ENCODE data around the gene STT3B. TPM values are rescaled to one million over a fixed set of nuclear protein-coding genes. Genes with fewer than 3 reads are reported as not detected.

The STT3B gene
- total RNA-seq, 1 donor from 2014 or later = 66.1 TPM

GRCh38 chr3:31673950-31674349 is 141.2 kb downstream of the STT3B start:
- Mint-ChIP-seq H3K27ac (no peak overlapping the region), H3K9me3 (no peaks in the 10 kb centered on the region), H3K36me3 (ENCODE audit: low read depth) (peaks cover 89% of the 10 kb centered on the region), H3K27me3 (no peaks in the 10 kb centered on the region), H3K4me3 (no peak overlapping the region), H3K4me1 (no peaks in the 10 kb centered on the region)
- ATAC-seq (ENCODE audit: low read depth) (no peak), DNase-seq (no peak)
- ChIA-PET CTCF (no interaction called here), POLR2A (no interaction called here)
- intact Hi-C loops (cut with micrococcal nuclease) = no loop called here
- TF ChIP-seq CTCF (IDR thresholded peaks at IDR 0.05) = no peak

- no peak for DNase-seq
- H3K9me3 Mint-ChIP-seq = no peaks in the 10 kb centered on the region
- no peak for TF ChIP-seq CTCF (IDR thresholded peaks at IDR 0.05)
- intact Hi-C loops (cut with micrococcal nuclease) = no loop called here
- no peaks in the 10 kb centered on the region for H3K27me3 Mint-ChIP-seq
- ATAC-seq (ENCODE audit: low read depth) = no peak
- ChIA-PET POLR2A (no interaction called here), CTCF (no interaction called here)
- H3K27ac Mint-ChIP-seq = no peak overlapping the region
- no peak overlapping the region for H3K4me3 Mint-ChIP-seq
- no peaks in the 10 kb centered on the region for H3K4me1 Mint-ChIP-seq
- peaks cover 88% of the 10 kb centered on the region for H3K36me3 Mint-ChIP-seq (ENCODE audit: low read depth)
Observed at GRCh38 chr3:31676556-31676955, 143.8 kb downstream of the STT3B start.

GRCh38 chr3:31680072-31680870 is 147.5 kb downstream of the STT3B start:
- ChIA-PET CTCF (no interaction called here), POLR2A (no interaction called here)
- intact Hi-C loops (cut with micrococcal nuclease) = no loop called here
- TF ChIP-seq CTCF (IDR thresholded peaks at IDR 0.05) = no peak
- ATAC-seq (ENCODE audit: low read depth) = no peak
- H3K27me3 Mint-ChIP-seq = no peaks in the 10 kb centered on the region
- H3K27ac Mint-ChIP-seq = no peak overlapping the region
- no peaks in the 10 kb centered on the region for H3K9me3 Mint-ChIP-seq
- DNase-seq = no peak
- no peak overlapping the region for H3K4me3 Mint-ChIP-seq
- no peaks in the 10 kb centered on the region for H3K4me1 Mint-ChIP-seq
- H3K36me3 Mint-ChIP-seq (ENCODE audit: low read depth) = peaks cover 87% of the 10 kb centered on the region

Data from activated B cell treated with CpG ODN at 0.5 μM for 24 hours (primary cell).